ENCODE measurements around the gene ATXN1.
"Not testable (repeated sequence)": the region's sequence is repeated elsewhere in the genome, so short reads cannot be mapped to it uniquely, and the experiment has no call there.

ATXN1 gene

GRCh38 chr6:16615215-16615614 lies 146.0 kb downstream of the ATXN1 start:
- DNase-seq (ENCODE audit: low read depth): not testable (repeated sequence)

GRCh38 chr6:16614143-16614542 lies 147.1 kb downstream of the ATXN1 start:
- not testable (repeated sequence) for DNase-seq (ENCODE audit: low read depth)

- not testable (repeated sequence) for DNase-seq (ENCODE audit: low read depth)
Measured at GRCh38 chr6:16613504-16613903, 147.8 kb downstream of the ATXN1 start.

GRCh38 chr6:16608444-16608843 lies 152.8 kb downstream of the ATXN1 start:
- DNase-seq (ENCODE audit: low read depth): no peak

GRCh38 chr6:16602035-16602434 lies 159.2 kb downstream of the ATXN1 start:
- no peak for DNase-seq (ENCODE audit: low read depth)

- DNase-seq (ENCODE audit: low read depth): no peak
Measured at GRCh38 chr6:16600701-16601100, 160.6 kb downstream of the ATXN1 start.

GRCh38 chr6:16600026-16600425 lies 161.2 kb downstream of the ATXN1 start:
- no peak for DNase-seq (ENCODE audit: low read depth)

- DNase-seq (ENCODE audit: low read depth): no peak
Measured at GRCh38 chr6:16596616-16597331, 164.5 kb downstream of the ATXN1 start.

GRCh38 chr6:16595514-16596120 lies 165.6 kb downstream of the ATXN1 start:
- DNase-seq (ENCODE audit: low read depth): no peak

- no peak for DNase-seq (ENCODE audit: low read depth)
Measured at GRCh38 chr6:16594849-16595248, 166.4 kb downstream of the ATXN1 start.

GRCh38 chr6:16592223-16592911 lies 168.9 kb downstream of the ATXN1 start:
- DNase-seq (ENCODE audit: low read depth): no peak

GRCh38 chr6:16591396-16592222 lies 169.7 kb downstream of the ATXN1 start:
- DNase-seq (ENCODE audit: low read depth): no peak

GRCh38 chr6:16585805-16586204 lies 175.5 kb downstream of the ATXN1 start:
- DNase-seq (ENCODE audit: low read depth): no peak

- DNase-seq (ENCODE audit: low read depth): no peak
Measured at GRCh38 chr6:16583144-16583762, 178.0 kb downstream of the ATXN1 start.

- DNase-seq (ENCODE audit: low read depth): no peak
Measured at GRCh38 chr6:16582446-16583143, 178.7 kb downstream of the ATXN1 start.

- DNase-seq (ENCODE audit: low read depth): no peak
Measured at GRCh38 chr6:16578695-16579285, 182.5 kb downstream of the ATXN1 start.

- DNase-seq (ENCODE audit: low read depth): no peak
Measured at GRCh38 chr6:16576451-16577368, 184.6 kb downstream of the ATXN1 start.

- DNase-seq (ENCODE audit: low read depth): no peak
Measured at GRCh38 chr6:16575655-16576054, 185.6 kb downstream of the ATXN1 start.

GRCh38 chr6:16572943-16573342 lies 188.3 kb downstream of the ATXN1 start:
- DNase-seq (ENCODE audit: low read depth): no peak

GRCh38 chr6:16572317-16572716 lies 188.9 kb downstream of the ATXN1 start:
- DNase-seq (ENCODE audit: low read depth): no peak
